IgD-negative memory B cell (primary cell): Measurements from ENCODE around the gene DPPA3. TPM values are rescaled to one million over a fixed set of nuclear protein-coding genes. Genes with fewer than 3 reads are reported as not detected.
"Not testable (repeated sequence)": the region's sequence is repeated elsewhere in the genome, so short reads cannot be mapped to it uniquely, and the experiment has no call there.

ENCODE experiments used
- H3K27ac Mint-ChIP-seq, 3 donors: one replicate each; pipeline ENCODE4 v1.8.0; 2020 to 2022; ENCODE audit warnings: mild to moderate bottlenecking in 3 of 3, mixed read lengths in 3 of 3, moderate library complexity in 1 of 3
- H3K27me3 Mint-ChIP-seq: one replicate; pipeline ENCODE4 v1.8.0; 2021; ENCODE audit warnings: mixed read lengths
- H3K36me3 Mint-ChIP-seq: one replicate; pipeline ENCODE4 v1.8.0; 2020; ENCODE audit warnings: mild to moderate bottlenecking, mixed read lengths
- H3K4me1 Mint-ChIP-seq, 3 donors: one replicate each; pipeline ENCODE4 v1.8.0; 2020 to 2022; ENCODE audit warnings: mixed read lengths in 3 of 3, mild to moderate bottlenecking in 1 of 3
- H3K4me3 Mint-ChIP-seq, 4 donors: one replicate each; pipeline ENCODE4 v1.8.0; 2020 to 2022; ENCODE audit warnings: mild to moderate bottlenecking in 4 of 4, mixed read lengths in 4 of 4, moderate library complexity in 3 of 4
- H3K9me3 Mint-ChIP-seq, 3 donors: one replicate each; pipeline ENCODE4 v1.8.0; 2020 to 2021; ENCODE audit warnings: mixed read lengths in 3 of 3, mild to moderate bottlenecking in 1 of 3
- polyA plus RNA-seq: library from polyadenylated mRNA; unstranded; fragments of 300-500 nt; fragmentation: Illumina TruSeq; gene quantifications from one replicate; pipeline ENCODE4 v1.2.3, GENCODE V29; 2021

Gene DPPA3
- polyA plus RNA-seq, 1 donor from 2014 or later = not detected

DNA sequence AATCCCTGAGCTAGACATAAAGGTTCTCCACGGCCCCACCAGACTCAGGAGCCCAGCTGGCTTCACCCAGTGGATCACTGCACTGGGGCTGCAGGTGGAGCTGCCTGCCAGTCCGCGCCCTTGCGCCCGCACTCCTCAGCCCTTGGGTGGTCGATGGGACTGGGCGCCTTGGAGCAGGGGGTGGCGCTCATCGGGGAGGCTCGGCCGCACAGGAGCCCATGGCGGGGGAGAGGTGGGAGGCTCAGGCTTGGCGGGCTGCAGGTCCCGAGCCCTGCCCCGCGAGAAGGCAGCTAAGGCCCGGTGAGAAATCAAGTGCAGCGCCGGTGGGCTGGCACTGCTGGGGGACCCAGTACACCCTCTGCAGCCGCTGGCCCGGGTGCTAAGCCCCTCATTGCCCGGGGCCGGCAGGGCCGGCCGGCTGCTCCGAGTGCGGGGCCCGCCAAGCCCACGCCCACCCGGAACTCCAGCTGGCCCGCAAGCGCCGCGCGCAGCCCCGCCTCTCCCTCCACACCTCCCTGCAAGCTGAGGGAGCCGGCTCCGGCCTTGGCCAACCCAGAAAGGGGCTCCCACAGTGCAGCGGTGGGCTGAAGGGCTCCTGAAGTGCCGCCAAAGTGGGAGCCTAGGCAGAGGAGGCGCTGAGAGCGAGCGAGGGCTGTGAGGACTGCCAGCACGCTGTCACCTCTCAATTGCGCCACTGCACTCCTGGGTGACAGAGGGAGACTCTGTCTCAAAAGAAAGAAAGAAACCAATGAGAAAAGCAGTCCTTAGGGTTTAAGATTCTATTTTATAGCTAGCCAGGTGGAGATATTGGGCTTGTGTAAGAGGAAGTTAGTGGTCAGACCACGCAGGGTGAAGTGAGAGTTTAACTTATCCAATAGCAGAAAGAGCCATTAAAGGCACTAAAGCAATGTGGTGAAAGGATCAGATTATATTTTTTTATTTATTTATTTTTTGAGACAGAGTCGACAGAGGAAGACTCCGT, 41.0 kb downstream of the DPPA3 start:
- H3K9me3 Mint-ChIP-seq, H3K27ac Mint-ChIP-seq, H3K4me1 Mint-ChIP-seq, H3K4me3 Mint-ChIP-seq, H3K36me3 Mint-ChIP-seq: not testable (repeated sequence)
- H3K27me3 Mint-ChIP-seq = peaks cover 16% of the 10 kb centered on the region

DNA sequence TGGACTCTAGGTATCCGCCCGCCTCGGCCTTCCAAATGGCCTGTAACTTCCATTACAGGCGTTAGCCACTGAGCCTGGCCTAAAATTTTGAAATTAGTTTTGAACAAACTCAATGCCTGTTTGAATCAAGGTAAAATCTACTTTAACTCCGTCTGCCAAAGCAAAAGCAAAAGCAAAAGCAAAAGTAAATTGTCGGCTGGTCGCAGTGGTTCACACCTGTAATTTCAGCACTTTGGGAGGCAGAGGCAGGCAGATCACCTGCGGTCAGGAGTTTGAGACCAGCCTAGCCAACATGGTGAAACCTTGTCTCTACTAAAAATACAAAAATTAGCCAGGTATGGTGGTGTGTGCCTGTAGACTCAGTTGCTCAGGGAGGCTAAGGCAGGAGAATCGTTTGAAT, 44.4 kb downstream of the DPPA3 start:
- not testable (repeated sequence) for H3K9me3 Mint-ChIP-seq, H3K4me3 Mint-ChIP-seq, H3K27me3 Mint-ChIP-seq, H3K4me1 Mint-ChIP-seq, H3K36me3 Mint-ChIP-seq
- H3K27ac Mint-ChIP-seq = peak overlapping the region in 1 of 3 donors; percentile 62

DNA sequence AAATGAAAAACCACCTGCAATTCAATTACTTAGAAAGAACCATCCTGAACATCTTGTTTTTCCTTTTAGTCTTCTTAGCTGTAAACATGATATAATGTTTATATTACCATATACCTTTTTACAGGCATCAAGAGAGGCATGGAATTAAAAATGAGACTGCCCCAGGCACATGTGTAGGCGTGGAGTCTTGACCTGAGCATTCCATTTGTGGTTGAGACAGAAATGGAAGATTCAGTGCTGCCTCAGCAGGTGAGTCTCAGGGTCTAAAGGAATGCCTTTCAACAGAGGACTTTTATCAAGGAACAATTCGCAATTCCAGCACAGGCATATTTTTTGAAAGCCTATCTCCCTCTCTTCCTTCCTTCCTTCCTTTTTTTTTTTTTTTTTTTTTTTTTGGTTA, 45.8 kb downstream of the DPPA3 start:
- H3K9me3 Mint-ChIP-seq = peaks cover 0 to 5% (median 0%) of the 10 kb centered on the region in 3 donors
- H3K4me1 Mint-ChIP-seq = no peaks in the 10 kb centered on the region
- H3K27me3 Mint-ChIP-seq = peaks cover 6% of the 10 kb centered on the region
- H3K36me3 Mint-ChIP-seq = peaks cover 3% of the 10 kb centered on the region
- H3K27ac Mint-ChIP-seq = no peak overlapping the region
- H3K4me3 Mint-ChIP-seq = no peak overlapping the region

DNA sequence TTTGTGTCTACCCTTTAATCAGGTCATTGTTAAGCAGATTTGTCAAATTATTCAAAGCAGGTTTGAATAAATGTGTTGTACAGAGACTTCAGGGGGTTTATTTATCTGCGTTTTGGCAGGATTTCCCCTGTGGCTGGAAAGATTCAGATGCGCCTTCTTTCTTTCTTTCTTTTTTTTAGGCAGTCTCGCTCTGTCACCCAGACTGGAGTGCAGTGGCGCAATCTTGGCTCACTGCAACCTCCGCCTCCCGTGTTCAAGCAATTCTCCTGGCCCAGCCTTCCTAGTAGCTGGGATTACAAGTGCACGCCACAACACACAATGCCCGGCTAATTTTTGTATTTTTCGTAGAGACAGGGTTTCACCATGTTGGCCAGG, 47.5 kb downstream of the DPPA3 start:
- no peak overlapping the region for H3K27ac Mint-ChIP-seq

More for the DNA sequence above, 47.5 kb downstream of the DPPA3 start:
- Mint-ChIP-seq H3K27me3 (peaks cover 3% of the 10 kb centered on the region), H3K4me3 (no peak overlapping the region), H3K36me3 (peaks cover 1% of the 10 kb centered on the region), H3K9me3 (peaks cover 0 to 5% (median 0%) of the 10 kb centered on the region in 3 donors), H3K4me1 (no peaks in the 10 kb centered on the region)

Other genes with a start within 250 kb of the DPPA3 start
- gene CD163, start 207.7 kb upstream of the DPPA3 start, polyA plus RNA-seq = 0.24 TPM
- not detected for gene APOBEC1, start 45.5 kb upstream of the DPPA3 start, polyA plus RNA-seq
- gene GDF3, start 15.7 kb upstream of the DPPA3 start, polyA plus RNA-seq = not detected
- gene CLEC4C, start 35.9 kb downstream of the DPPA3 start, polyA plus RNA-seq = 1.3 TPM
- gene NANOGNB, start 53.8 kb downstream of the DPPA3 start, polyA plus RNA-seq = not detected
- not detected for gene NANOG, start 78.0 kb downstream of the DPPA3 start, polyA plus RNA-seq
- gene SLC2A14, start 161.5 kb downstream of the DPPA3 start, polyA plus RNA-seq = not detected
- 65.3 TPM for gene SLC2A3, start 224.8 kb downstream of the DPPA3 start, polyA plus RNA-seq